SK-N-SH treated with all-trans-retinoic acid at 6 μM for 48 hours (cell line): ENCODE data around the gene ZNF230.

Experiments used
- ATAC-seq: fragments of 200-7000 bp; cut with Tn5 transposase; 3 replicates; pipeline ENCODE4 v1.9.1; 2020; ENCODE audit warnings: mild to moderate bottlenecking, moderate library complexity
- ARNTL ChIP-seq: fragments of 450-650 bp; formaldehyde crosslinking; IDR thresholded peaks from 2 replicates; pipeline ENCODE4 v1.5.0; 2020; ENCODE audit warnings: low read depth, mild to moderate bottlenecking, moderate library complexity, borderline replicate concordance
- CREB5 ChIP-seq: fragments of 250-450 bp; sonication (Bioruptor Pico); IDR thresholded peaks from 2 replicates; pipeline ENCODE4 v1.5.1; 2020; ENCODE audit warnings: low read depth, mild to moderate bottlenecking, moderate library complexity
- CSRNP3 ChIP-seq: fragments of 250-450 bp; sonication (Bioruptor Pico); IDR thresholded peaks from 2 replicates; pipeline ENCODE4 v1.5.1; 2021; ENCODE audit warnings: mild to moderate bottlenecking, moderate library complexity
- ISL1 ChIP-seq: fragments of 250-450 bp; sonication (Bioruptor Pico); IDR thresholded peaks from 2 replicates; pipeline ENCODE4 v2.1.2; 2022; ENCODE audit warnings: mild to moderate bottlenecking, moderate library complexity
- OSR1 ChIP-seq: fragments of 250-450 bp; sonication (Bioruptor Pico); IDR thresholded peaks from 2 replicates; pipeline ENCODE4 v1.8.0; 2022; ENCODE audit warnings: moderate library complexity, mild to moderate bottlenecking, inconsistent platforms
- PATZ1 ChIP-seq: fragments of 250-450 bp; sonication (Bioruptor Pico); IDR thresholded peaks from 2 replicates; pipeline ENCODE4 v1.8.0; 2020; ENCODE audit warnings: mild to moderate bottlenecking, moderate library complexity, borderline replicate concordance
- POU6F1 ChIP-seq: fragments of 250-450 bp; sonication (Bioruptor Pico); IDR thresholded peaks from 2 replicates; pipeline ENCODE4 v1.8.0; 2021; ENCODE audit warnings: low read depth, mild to moderate bottlenecking, moderate library complexity, borderline replicate concordance
- SNAI2 ChIP-seq: fragments of 250-450 bp; sonication (Bioruptor Pico); IDR thresholded peaks from 2 replicates; pipeline ENCODE4 v1.5.0; 2020; ENCODE audit warnings: mild to moderate bottlenecking, moderate library complexity
- TCF4 ChIP-seq: fragments of 250-450 bp; sonication (Bioruptor Pico); IDR thresholded peaks from 2 replicates; pipeline ENCODE4 v1.8.0; 2021; ENCODE audit warnings: mild to moderate bottlenecking, moderate library complexity, borderline replicate concordance
- ZC3H10 ChIP-seq: fragments of 250-450 bp; sonication (Bioruptor Pico); IDR thresholded peaks from 2 replicates; pipeline ENCODE4 v1.5.1; 2021; ENCODE audit warnings: mild to moderate bottlenecking, moderate library complexity
- ZNF70 ChIP-seq: fragments of 450-650 bp; formaldehyde crosslinking; IDR thresholded peaks from 2 replicates; pipeline ENCODE4 v1.5.0; 2020; ENCODE audit warnings: mild to moderate bottlenecking, moderate library complexity
- ZNF8 ChIP-seq: fragments of 450-650 bp; formaldehyde crosslinking; IDR thresholded peaks from 2 replicates; pipeline ENCODE4 v1.5.0; 2020; ENCODE audit warnings: mild to moderate bottlenecking, moderate library complexity

Gene ZNF230

GRCh38 chr19:44061038-44061437 lies 58.3 kb downstream of the ZNF230 start:
- no peak for ATAC-seq
- TF ChIP-seq CREB5 (CRISPR knock-in tag): no peak
- TF ChIP-seq SNAI2 (CRISPR knock-in tag): no peak
- TF ChIP-seq OSR1 (CRISPR knock-in tag): no peak
- no peak for TF ChIP-seq ZC3H10
- TF ChIP-seq ZNF70: no peak
- TF ChIP-seq POU6F1: no peak
- no peak for TF ChIP-seq ZNF8
- TF ChIP-seq CSRNP3 (CRISPR knock-in tag): no peak
- no peak for TF ChIP-seq PATZ1 (CRISPR knock-in tag)
- TF ChIP-seq TCF4 (CRISPR knock-in tag): no peak
- TF ChIP-seq ISL1 (CRISPR knock-in tag): no peak
- TF ChIP-seq ARNTL (CRISPR knock-in tag): no peak
